ENCODE measurements around the gene IGF2. TPM values are rescaled to one million over a fixed set of nuclear protein-coding genes. Genes with fewer than 3 reads are reported as not detected.

Gene IGF2
- total RNA-seq, 1 donor from 2014 or later = 1.1 TPM

GRCh38 chr11:2107941-2108630 is 31.1 kb downstream of the IGF2 start:
- no peaks in the 10 kb centered on the region for H3K36me3 Mint-ChIP-seq (ENCODE audit: low read depth)
- no peak overlapping the region for H3K4me3 Mint-ChIP-seq
- intact Hi-C loops (cut with micrococcal nuclease) = no loop called here
- no peak for DNase-seq
- peaks cover 6% of the 10 kb centered on the region for H3K27me3 Mint-ChIP-seq
- H3K4me1 Mint-ChIP-seq = no peaks in the 10 kb centered on the region
- no peak overlapping the region for H3K27ac Mint-ChIP-seq
- H3K9me3 Mint-ChIP-seq = no peaks in the 10 kb centered on the region

GRCh38 chr11:2107521-2107920 is 31.7 kb downstream of the IGF2 start:
- Mint-ChIP-seq H3K36me3 (ENCODE audit: low read depth) (no peaks in the 10 kb centered on the region), H3K27me3 (peaks cover 6% of the 10 kb centered on the region), H3K9me3 (no peaks in the 10 kb centered on the region), H3K27ac (no peak overlapping the region), H3K4me3 (no peak overlapping the region), H3K4me1 (no peaks in the 10 kb centered on the region)
- DNase-seq = no peak
- intact Hi-C loops (cut with micrococcal nuclease) = no loop called here

GRCh38 chr11:2106583-2107209 is 32.5 kb downstream of the IGF2 start:
- Mint-ChIP-seq H3K36me3 (ENCODE audit: low read depth) (no peaks in the 10 kb centered on the region), H3K27me3 (peaks cover 7% of the 10 kb centered on the region), H3K4me1 (no peaks in the 10 kb centered on the region), H3K9me3 (no peaks in the 10 kb centered on the region), H3K4me3 (no peak overlapping the region), H3K27ac (no peak overlapping the region)
- DNase-seq = no peak
- intact Hi-C loops (cut with micrococcal nuclease) = no loop called here

- no peak for DNase-seq
- Mint-ChIP-seq H3K9me3 (no peaks in the 10 kb centered on the region), H3K4me3 (no peak overlapping the region), H3K36me3 (ENCODE audit: low read depth) (no peaks in the 10 kb centered on the region), H3K27me3 (peaks cover 7% of the 10 kb centered on the region), H3K4me1 (no peaks in the 10 kb centered on the region), H3K27ac (no peak overlapping the region)
- intact Hi-C loops (cut with micrococcal nuclease) = no loop called here
Measured at GRCh38 chr11:2105511-2105910, 33.7 kb downstream of the IGF2 start.

- intact Hi-C loops (cut with micrococcal nuclease) = no loop called here
- H3K36me3 Mint-ChIP-seq (ENCODE audit: low read depth) = no peaks in the 10 kb centered on the region
- no peak for DNase-seq
Measured at GRCh38 chr11:2104524-2105440, 34.4 kb downstream of the IGF2 start.

GRCh38 chr11:2103668-2104523 is 35.3 kb downstream of the IGF2 start:
- no peaks in the 10 kb centered on the region for H3K36me3 Mint-ChIP-seq (ENCODE audit: low read depth)
- DNase-seq = no peak
- peaks cover 3% of the 10 kb centered on the region for H3K27me3 Mint-ChIP-seq
- H3K27ac Mint-ChIP-seq = no peak overlapping the region
- intact Hi-C loops (cut with micrococcal nuclease) = no loop called here
- no peaks in the 10 kb centered on the region for H3K9me3 Mint-ChIP-seq
- H3K4me3 Mint-ChIP-seq = no peak overlapping the region
- no peaks in the 10 kb centered on the region for H3K4me1 Mint-ChIP-seq

More at GRCh38 chr11:2104524-2105440, 34.4 kb downstream of the IGF2 start:
- H3K27me3 Mint-ChIP-seq = peaks cover 4% of the 10 kb centered on the region
- H3K9me3 Mint-ChIP-seq = no peaks in the 10 kb centered on the region
- no peak overlapping the region for H3K4me3 Mint-ChIP-seq
- no peaks in the 10 kb centered on the region for H3K4me1 Mint-ChIP-seq
- no peak overlapping the region for H3K27ac Mint-ChIP-seq

- no peaks in the 10 kb centered on the region for H3K9me3 Mint-ChIP-seq
- no peak for DNase-seq
- no peak overlapping the region for H3K27ac Mint-ChIP-seq
- no peaks in the 10 kb centered on the region for H3K36me3 Mint-ChIP-seq (ENCODE audit: low read depth)
- H3K4me1 Mint-ChIP-seq = no peaks in the 10 kb centered on the region
- H3K4me3 Mint-ChIP-seq = no peak overlapping the region
- intact Hi-C loops (cut with micrococcal nuclease) = no loop called here
- peaks cover 2% of the 10 kb centered on the region for H3K27me3 Mint-ChIP-seq
Measured at GRCh38 chr11:2102883-2103213, 36.3 kb downstream of the IGF2 start.

- Mint-ChIP-seq H3K4me1 (no peaks in the 10 kb centered on the region), H3K4me3 (no peak overlapping the region), H3K27ac (no peak overlapping the region), H3K36me3 (ENCODE audit: low read depth) (no peaks in the 10 kb centered on the region), H3K27me3 (peaks cover 2% of the 10 kb centered on the region), H3K9me3 (no peaks in the 10 kb centered on the region)
- intact Hi-C loops (cut with micrococcal nuclease) = no loop called here
- DNase-seq = no peak
Measured at GRCh38 chr11:2102132-2102882, 36.9 kb downstream of the IGF2 start.

- no peak for DNase-seq
- Mint-ChIP-seq H3K27ac (no peak overlapping the region), H3K4me1 (no peaks in the 10 kb centered on the region), H3K4me3 (no peak overlapping the region), H3K36me3 (ENCODE audit: low read depth) (no peaks in the 10 kb centered on the region), H3K27me3 (peaks cover 2% of the 10 kb centered on the region), H3K9me3 (no peaks in the 10 kb centered on the region)
- intact Hi-C loops (cut with micrococcal nuclease) = no loop called here
Measured at GRCh38 chr11:2101171-2101675, 38.0 kb downstream of the IGF2 start.

GRCh38 chr11:2100361-2101170 is 38.6 kb downstream of the IGF2 start:
- Mint-ChIP-seq H3K4me1 (no peaks in the 10 kb centered on the region), H3K27me3 (peaks cover 2% of the 10 kb centered on the region), H3K9me3 (no peaks in the 10 kb centered on the region), H3K36me3 (ENCODE audit: low read depth) (no peaks in the 10 kb centered on the region), H3K27ac (no peak overlapping the region), H3K4me3 (no peak overlapping the region)
- intact Hi-C loops (cut with micrococcal nuclease) = no loop called here
- no peak for DNase-seq

- intact Hi-C loops (cut with micrococcal nuclease) = no loop called here
- Mint-ChIP-seq H3K9me3 (no peaks in the 10 kb centered on the region), H3K4me1 (no peaks in the 10 kb centered on the region), H3K36me3 (ENCODE audit: low read depth) (no peaks in the 10 kb centered on the region), H3K4me3 (no peak overlapping the region), H3K27me3 (peaks cover 2% of the 10 kb centered on the region), H3K27ac (no peak overlapping the region)
- DNase-seq = no peak
Measured at GRCh38 chr11:2099516-2100349, 39.5 kb downstream of the IGF2 start.
